Esophagus muscularis mucosa (tissue), 4 donors: ENCODE data around the gene L1CAM. TPM values are rescaled to one million over a fixed set of nuclear protein-coding genes. Genes with fewer than 3 reads are reported as not detected.

Experiments
- DNase-seq: peaks from one replicate; pipeline ENCODE4 v3.0.0-alpha.2; 2017; ENCODE audit errors: extremely low spot score
- H3K27ac ChIP-seq, 4 donors: fragments of 200-600 bp; sonication (generic); replicated peaks in 1 of 4; 1 replicate in 3 of 4; 2 replicates in 1 of 4; pipeline ENCODE4 v1.5.1; 2016 to 2019; ENCODE audit warnings: mild to moderate bottlenecking in 1 of 4
- H3K27me3 ChIP-seq, 4 donors: fragments of 200-600 bp; sonication (generic); one replicate each; pipeline versions ENCODE4 v1.5.1 to v1.6.0; 2016 to 2019
- H3K36me3 ChIP-seq, 4 donors: fragments of 200-600 bp; sonication (generic); one replicate each; pipeline ENCODE4 v1.5.1; 2016 to 2019
- H3K4me1 ChIP-seq, 4 donors: fragments of 200-600 bp; sonication (generic); one replicate each; pipeline ENCODE4 v1.5.1; 2016 to 2019
- H3K4me3 ChIP-seq, 4 donors: fragments of 200-600 bp; sonication (generic); 1 replicate in 2 of 4; 2 replicates in 2 of 4; pipeline ENCODE4 v1.5.1; 2016 to 2019; ENCODE audit warnings: mild to moderate bottlenecking in 4 of 4, moderate library complexity in 1 of 4
- H3K9me3 ChIP-seq, 4 donors: fragments of 200-600 bp; sonication (generic); 1 replicate in 3 of 4; 2 replicates in 1 of 4; pipeline ENCODE4 v1.5.1; 2016 to 2019
- CTCF ChIP-seq, 3 experiments: fragments of 200-600 bp in 2 of 3; fragments of 450-650 bp in 1 of 3; sonication (generic) in 2 of 3; IDR thresholded peaks; one replicate each; pipeline ENCODE4 v1.5.1; 2017 to 2019; ENCODE audit warnings: antibody characterized with exemption in 3 of 3, mild to moderate bottlenecking in 2 of 3, moderate library complexity in 1 of 3
- EP300 ChIP-seq: sonication (generic); formaldehyde crosslinking; IDR thresholded peaks from one replicate; pipeline ENCODE4 v1.6.1; 2017; ENCODE audit warnings: antibody characterized with exemption
- POLR2A ChIP-seq: fragments of 450-650 bp; IDR thresholded peaks from one replicate; pipeline ENCODE4 v1.6.1; 2017; ENCODE audit warnings: antibody characterized with exemption, moderate library complexity, mild to moderate bottlenecking, low read depth
- POLR2AphosphoS5 ChIP-seq, 2 donors: sonication (generic); formaldehyde crosslinking; IDR thresholded peaks; one replicate each; pipeline ENCODE4 v1.6.1; 2017; ENCODE audit warnings: antibody characterized with exemption in 2 of 2
- WGBS: methylation state at CpG from one replicate; pipeline ENCODE4 v1.1.5; 2018; 5-methylcytosine and 5-hydroxymethylcytosine counted together
- intact Hi-C: fragments of 100-400 bp; cut with DNase I; formaldehyde crosslinking; loops from one replicate; pipeline ENCODE4 v1.15.1; 2023
- total RNA-seq, 4 donors: library from RNA; depleted of rRNA; stranded (reverse); fragments of >200 nt; gene quantifications; one replicate each; pipeline versions ENCODE4 v1.1.0 to v1.2.1, GENCODE V29; 2016

Gene L1CAM
- total RNA-seq, 4 donors from 2014 or later = 22.4 to 47.9 (median 30.0) TPM

GRCh38 chrX:153911798-153912197, 25.8 kb upstream of the L1CAM start:
- TF ChIP-seq EP300 (no peak), CTCF (IDR thresholded peaks at IDR 0.05) (no peak), POLR2AphosphoS5 (IDR thresholded peaks at IDR 0.05) (no peak), POLR2A (no peak)
- Histone ChIP-seq H3K9me3 (no peaks in the 10 kb centered on the region), H3K4me1 (no peaks in the 10 kb centered on the region), H3K27ac (no peak overlapping the region), H3K27me3 (no peaks in the 10 kb centered on the region), H3K36me3 (no peaks in the 10 kb centered on the region), H3K4me3 (no peak overlapping the region)
- DNase-seq = no peak
- WGBS = 89% methylated on average over 6 of the region's 6 CpGs
- intact Hi-C loops = no loop called here

DNA sequence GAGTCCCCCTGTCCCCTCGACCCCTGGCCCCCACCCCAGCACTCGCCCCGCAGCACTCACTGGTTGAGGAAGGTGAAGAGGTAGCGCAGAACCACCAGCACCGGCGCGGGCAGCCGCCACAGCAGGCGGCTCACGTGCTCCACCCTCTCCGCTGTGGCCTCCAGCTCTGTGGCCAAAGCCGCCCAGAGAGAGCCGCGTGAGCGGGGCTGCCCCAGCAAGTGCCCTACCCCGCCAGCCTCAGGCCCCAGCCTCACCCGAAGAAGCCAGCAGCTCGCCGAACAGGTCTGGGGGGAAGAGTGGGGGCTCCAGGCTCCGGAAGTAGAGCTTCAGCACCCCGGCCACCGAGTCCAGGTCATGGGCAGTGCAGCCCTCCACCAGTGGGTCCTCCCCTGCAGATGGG, 24.5 kb upstream of the L1CAM start:
- H3K4me1 ChIP-seq = no peaks in the 10 kb centered on the region
- no peak for TF ChIP-seq EP300
- no peak for TF ChIP-seq POLR2AphosphoS5 (IDR thresholded peaks at IDR 0.05)
- TF ChIP-seq POLR2A = no peak
- no peak for TF ChIP-seq CTCF (IDR thresholded peaks at IDR 0.05)
- H3K27ac ChIP-seq = no peak overlapping the region
- WGBS = 100% methylated on average over 1 of the region's 22 CpGs
- no peaks in the 10 kb centered on the region for H3K27me3 ChIP-seq
- no peaks in the 10 kb centered on the region for H3K36me3 ChIP-seq
- no peak for DNase-seq
- intact Hi-C loops = no loop called here
- H3K4me3 ChIP-seq = no peak overlapping the region
- no peaks in the 10 kb centered on the region for H3K9me3 ChIP-seq

DNA sequence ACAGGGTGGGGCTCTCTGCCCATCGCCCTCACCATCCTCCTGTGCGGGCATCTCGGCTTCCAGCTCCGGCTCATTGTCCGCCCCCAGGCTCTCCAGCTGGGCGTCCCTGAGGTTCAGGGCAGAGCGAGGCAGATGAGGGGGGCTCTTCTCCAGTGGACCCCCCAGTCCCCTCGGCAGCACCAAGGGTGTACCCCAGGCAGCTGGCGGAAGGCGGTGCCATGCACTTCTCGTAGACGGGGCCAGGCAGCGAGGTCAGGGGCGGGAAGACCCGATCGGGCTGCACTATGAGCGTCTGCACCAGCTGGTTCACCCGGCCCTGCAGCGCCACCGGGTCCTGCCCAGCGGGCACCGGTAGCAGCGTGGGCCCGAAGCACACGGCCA, 24.0 kb upstream of the L1CAM start:
- no CpG with 5 or more reads among the region's 25 CpGs for WGBS
- H3K27ac ChIP-seq = no peak overlapping the region
- no peaks in the 10 kb centered on the region for H3K27me3 ChIP-seq
- H3K4me1 ChIP-seq = peaks cover 0 to under 1% (median 0%) of the 10 kb centered on the region in 4 donors
- intact Hi-C loops = no loop called here
- no peaks in the 10 kb centered on the region for H3K36me3 ChIP-seq
- TF ChIP-seq POLR2A (no peak), POLR2AphosphoS5 (IDR thresholded peaks at IDR 0.05) (no peak)
- H3K4me3 ChIP-seq = no peak overlapping the region
- no peak for DNase-seq
- H3K9me3 ChIP-seq = no peaks in the 10 kb centered on the region

DNA sequence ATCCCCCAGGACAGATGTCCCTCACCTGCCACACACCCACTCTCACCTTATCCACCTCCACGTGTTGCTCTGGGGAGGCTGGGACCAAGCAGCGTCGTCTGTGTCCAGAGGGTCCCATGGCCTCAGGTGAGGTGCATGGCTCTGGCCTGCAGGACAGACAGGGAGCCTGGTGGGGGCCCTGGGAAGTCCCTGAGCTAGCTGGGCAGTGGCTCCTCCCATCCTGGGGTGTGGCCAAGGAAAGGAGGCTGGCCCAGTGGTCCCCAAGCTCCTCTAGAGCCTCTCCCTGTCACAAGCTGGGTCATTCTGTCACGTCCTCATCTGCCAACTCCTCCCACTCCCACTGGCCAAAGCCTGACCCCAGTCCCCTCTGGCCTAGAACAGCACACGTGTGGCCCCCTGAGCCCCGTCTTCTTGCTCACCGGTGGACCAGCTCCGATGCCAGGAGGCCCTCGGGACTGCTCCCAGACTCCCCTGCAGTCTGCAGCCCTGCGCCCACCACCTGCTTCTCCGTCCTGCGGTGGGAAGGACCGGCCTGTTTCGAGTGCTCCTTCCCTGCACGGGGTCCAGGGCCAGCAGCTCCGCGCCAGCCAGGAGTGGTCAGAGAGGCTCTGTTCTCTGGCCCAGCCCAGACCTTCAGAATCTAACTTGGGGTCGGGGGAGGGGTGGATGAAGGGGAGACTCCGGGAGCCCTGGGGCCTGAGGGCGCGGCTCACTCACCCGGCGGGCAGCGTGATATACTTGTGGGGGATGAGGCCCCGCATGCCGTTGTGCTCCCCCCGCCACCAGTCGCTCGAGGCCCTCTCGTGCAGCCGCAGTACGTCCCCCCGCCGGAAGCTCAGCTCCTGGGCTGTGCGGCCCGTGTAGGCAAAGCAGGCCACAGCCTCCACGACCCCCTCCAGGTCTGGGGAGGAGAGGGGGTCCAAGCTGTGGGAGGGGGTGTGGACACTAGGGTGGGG, 23.3 kb upstream of the L1CAM start:
- TF ChIP-seq POLR2A (no peak), EP300 (no peak), CTCF (IDR thresholded peaks at IDR 0.05) (no peak), POLR2AphosphoS5 (IDR thresholded peaks at IDR 0.05) (no peak)
- 73% methylated on average over 22 of the region's 37 CpGs for whole genome bisulfite sequencing
- Histone ChIP-seq H3K4me3 (no peak overlapping the region), H3K27ac (no peak overlapping the region), H3K9me3 (no peaks in the 10 kb centered on the region), H3K4me1 (peaks cover 0 to 7% (median 3%) of the 10 kb centered on the region in 4 donors), H3K27me3 (no peaks in the 10 kb centered on the region), H3K36me3 (no peaks in the 10 kb centered on the region)
- DNase-seq = no peak
- intact Hi-C loops = no loop called here

- Histone ChIP-seq H3K4me3 (no peak overlapping the region), H3K4me1 (peaks cover 5 to 14% (median 10%) of the 10 kb centered on the region in 4 donors), H3K27me3 (no peaks in the 10 kb centered on the region), H3K9me3 (no peaks in the 10 kb centered on the region), H3K36me3 (no peaks in the 10 kb centered on the region), H3K27ac (no peak overlapping the region)
- 87% methylated on average over 21 of the region's 23 CpGs for WGBS
- intact Hi-C loops = no loop called here
- DNase-seq = no peak
- no peak for TF ChIP-seq CTCF (IDR thresholded peaks at IDR 0.05)
- no peak for TF ChIP-seq POLR2A
Observed at GRCh38 chrX:153908219-153908860, 22.4 kb upstream of the L1CAM start.
